GM12874 (cell line): ENCODE data around the gene GRIK4.

Experiments
- TF ChIP-seq, protein P1 (sequence below): IDR thresholded peaks from 2 replicates; pipeline ENCODE4 v1.5.1; 2011; ENCODE audit warnings: low read depth, mild to moderate bottlenecking, control low read depth, low read length, moderate library complexity; ENCODE audit not compliant: insufficient read depth

Gene GRIK4

DNA sequence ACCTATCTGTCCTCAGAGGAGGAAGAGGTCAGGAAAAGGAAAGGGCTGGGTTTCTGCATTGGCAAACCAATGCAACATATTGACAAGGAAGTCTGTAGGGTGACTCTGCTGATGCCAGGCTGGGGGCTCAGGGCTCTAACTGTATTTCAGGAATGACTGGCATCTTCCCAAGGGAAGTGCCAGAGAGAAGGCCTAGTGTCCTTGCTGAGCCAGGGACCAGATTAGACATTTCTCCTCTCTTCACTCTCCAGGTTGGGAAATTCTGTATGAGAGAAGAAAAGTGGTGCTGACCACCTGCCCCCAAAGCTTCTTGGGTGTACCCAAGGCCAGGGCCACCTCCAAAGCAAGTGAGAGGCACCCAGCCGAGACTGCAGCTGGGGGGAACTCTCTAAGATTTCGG lies 27.2 kb downstream of the GRIK4 start:
- TF ChIP-seq, protein P1, sequence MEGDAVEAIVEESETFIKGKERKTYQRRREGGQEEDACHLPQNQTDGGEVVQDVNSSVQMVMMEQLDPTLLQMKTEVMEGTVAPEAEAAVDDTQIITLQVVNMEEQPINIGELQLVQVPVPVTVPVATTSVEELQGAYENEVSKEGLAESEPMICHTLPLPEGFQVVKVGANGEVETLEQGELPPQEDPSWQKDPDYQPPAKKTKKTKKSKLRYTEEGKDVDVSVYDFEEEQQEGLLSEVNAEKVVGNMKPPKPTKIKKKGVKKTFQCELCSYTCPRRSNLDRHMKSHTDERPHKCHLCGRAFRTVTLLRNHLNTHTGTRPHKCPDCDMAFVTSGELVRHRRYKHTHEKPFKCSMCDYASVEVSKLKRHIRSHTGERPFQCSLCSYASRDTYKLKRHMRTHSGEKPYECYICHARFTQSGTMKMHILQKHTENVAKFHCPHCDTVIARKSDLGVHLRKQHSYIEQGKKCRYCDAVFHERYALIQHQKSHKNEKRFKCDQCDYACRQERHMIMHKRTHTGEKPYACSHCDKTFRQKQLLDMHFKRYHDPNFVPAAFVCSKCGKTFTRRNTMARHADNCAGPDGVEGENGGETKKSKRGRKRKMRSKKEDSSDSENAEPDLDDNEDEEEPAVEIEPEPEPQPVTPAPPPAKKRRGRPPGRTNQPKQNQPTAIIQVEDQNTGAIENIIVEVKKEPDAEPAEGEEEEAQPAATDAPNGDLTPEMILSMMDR = no peak

DNA sequence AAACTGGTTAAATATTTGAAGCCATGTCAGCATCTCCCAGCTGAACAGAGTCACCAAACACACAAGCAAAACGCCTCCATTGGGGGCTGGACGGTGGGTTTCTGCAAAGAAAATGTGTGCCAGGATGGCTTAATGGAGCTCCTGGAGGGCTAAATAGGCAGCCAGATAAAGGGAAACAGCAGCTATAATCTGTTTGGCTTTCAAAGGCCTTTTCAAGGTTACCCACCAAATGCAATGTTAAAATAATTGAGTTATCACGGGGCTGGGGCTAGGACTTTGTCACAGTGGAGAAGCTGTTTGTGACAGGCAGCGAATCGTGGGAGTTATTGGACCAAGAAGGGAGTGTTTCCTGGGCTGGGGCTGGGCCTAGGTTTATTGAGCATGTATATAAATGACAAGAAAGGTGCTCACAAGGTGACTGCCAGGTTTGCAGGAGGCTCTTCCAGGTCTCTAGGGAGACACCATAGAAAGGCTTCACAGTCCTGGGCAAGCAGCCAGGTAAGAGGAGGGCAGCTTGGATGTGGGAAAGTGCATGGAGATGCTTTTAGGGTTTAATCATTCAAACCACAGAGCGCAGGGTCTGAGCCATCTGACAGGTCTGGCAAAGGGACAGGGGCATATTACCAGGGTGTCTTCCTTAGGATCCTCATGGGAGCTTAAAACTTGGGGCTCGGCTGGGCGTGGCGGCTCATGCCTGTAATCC lies 28.3 kb downstream of the GRIK4 start:
- TF ChIP-seq, protein P1 = no peak

DNA sequence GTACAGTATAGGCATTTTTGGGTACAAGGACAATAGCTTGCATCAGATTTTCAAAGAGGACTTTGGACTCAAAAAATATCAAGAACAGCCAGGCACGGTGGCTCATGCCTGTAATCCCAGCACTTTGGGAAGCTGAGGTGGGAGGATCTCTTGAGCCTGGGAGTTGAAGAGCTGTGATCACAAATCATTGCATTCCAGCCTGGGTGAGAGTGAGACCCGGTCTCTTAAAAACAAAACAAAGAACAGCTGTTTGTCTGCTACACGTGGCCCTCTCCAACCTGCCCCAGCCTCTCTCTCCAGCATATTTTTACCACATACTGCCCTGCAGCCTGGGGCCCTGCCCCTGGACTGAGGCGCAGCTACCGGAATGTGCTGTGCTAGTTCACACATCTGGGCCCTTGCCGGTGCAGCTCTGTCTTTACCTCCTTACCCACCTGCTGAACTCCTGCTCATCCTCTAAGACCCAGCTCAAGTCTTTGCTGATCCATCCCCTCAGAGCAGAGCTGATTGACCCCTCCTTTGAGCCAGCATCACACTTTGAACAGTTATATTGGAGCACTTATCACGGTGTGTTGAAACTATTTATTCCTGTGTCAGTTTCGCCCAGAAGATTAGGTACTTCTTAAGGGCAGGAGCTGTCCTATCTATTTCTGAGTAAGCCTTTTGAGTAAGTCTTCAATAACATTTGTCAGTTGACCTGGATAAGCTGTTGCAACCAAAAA lies 29.4 kb downstream of the GRIK4 start:
- TF ChIP-seq, protein P1 = no peak

DNA sequence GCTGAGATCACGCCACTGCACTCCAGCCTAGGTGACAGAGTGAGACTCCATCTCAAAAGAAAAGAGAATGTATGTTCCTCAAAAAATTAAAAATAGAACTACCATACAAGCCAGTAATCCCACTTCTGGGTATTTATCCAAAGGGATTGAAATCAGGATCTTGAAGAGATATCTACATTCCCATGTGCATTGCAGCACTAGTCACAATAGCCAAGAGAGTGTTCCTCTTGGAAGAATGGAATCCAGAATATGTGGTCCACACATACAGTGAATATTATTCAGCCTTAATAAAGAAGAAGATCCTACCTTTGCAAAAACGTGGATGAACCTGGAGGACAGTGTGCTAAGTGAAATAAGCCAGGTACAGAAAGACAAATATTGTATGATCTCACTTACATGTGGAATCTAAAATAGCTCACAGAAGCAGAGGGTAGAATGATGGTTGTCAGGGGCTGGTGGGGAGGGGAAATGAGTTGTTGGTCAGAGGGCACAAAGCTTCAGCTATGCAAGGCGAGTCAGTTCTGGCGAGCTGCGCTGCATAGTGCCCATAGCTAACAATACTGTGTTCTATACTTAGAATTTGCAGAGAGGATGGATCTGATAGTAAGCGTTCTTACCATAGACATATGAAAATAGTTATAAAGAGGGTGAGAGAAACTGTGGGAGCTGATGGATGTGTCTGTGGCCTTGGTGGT lies 32.1 kb downstream of the GRIK4 start:
- TF ChIP-seq, protein P1 = no peak

DNA sequence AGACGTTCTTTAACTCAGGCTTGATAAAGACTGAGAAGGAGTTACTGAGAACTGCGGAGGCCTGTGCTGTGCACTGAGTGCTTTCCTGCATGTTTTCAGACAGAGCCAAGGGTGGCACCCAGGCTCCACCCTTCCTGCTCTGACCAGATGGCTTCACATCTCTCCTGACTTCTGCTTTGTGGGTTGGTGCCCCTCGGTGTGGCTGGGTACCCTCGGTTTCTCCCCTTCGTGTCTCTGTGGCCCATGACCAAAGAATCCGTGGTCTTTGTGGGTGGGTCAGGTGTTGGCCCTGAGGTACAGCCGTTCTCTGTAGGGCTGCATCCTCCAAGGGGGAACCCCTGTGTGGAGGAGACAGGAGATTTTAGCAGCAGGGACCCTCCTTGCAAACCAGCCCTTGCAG lies 34.3 kb downstream of the GRIK4 start:
- TF ChIP-seq, protein P1 = no peak

DNA sequence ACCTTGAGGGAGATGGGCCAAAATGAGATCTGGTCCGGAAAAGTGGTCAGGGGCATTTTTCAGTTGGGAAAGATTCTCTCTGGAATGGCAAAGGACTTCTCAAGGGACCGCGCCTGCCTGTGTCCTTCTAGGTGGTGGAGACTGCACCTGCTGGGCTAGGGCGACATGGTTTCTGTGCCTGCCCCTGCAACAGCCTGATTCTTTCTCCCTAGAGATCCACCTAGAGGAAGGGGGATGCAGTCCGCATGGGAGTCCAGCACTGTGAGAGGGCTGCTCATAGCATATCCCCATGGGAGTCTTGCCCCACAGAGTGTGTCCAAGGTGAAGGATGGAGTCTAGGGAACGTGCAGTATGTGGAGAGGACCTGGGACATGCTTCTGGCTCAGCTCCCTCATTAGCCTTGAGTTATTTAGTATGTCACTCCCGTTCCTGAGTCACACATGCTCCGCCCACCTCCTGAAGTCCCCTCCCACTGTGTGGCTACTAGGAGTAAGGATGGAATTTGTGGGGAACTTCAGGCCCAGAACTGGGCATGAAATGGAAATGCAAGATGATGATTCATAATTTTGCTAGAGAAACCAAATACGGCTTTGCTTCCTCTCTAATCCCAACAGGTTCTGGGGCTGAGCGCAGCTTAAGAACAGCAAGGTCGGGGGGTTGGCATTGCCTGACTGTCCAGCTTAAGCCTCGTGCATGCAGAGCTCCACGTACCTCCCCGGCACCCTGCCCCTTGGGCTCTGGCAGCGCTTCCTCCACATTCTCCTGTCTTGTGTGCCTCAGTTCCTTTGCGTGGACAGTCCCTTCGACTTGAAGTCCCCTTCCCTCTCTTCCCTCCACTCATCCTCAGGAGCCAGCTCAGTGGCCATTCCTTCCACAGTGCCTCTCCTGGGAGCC lies 35.0 kb downstream of the GRIK4 start:
- TF ChIP-seq, protein P1 = no peak

DNA sequence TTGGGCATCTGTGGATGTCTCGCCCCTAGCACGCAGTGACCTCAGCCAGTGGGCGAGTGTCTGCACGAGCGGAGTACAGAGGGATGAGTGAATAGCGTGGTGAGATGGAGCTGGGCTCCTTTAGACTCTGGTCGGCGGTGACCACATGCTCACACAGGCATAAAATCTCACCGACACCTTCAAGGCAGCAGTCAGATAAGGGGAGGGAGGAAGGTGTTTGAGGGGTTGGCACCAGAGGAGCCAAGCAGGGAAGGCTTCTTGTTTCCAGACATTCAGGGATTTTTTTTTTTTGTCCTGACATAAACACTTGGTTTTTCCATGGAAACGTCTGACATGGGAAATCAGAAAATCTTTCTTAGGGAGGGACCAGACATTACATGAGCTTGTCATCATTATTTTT lies 35.8 kb downstream of the GRIK4 start:
- TF ChIP-seq, protein P1 = no peak
